22Rv1 (cell line): ENCODE measurements around the gene PAPPA2.

Experiments
- H3K27ac ChIP-seq: fragments of 450-650 bp; 2 replicates; pipeline ENCODE4 v1.5.1; 2017
- CTCF ChIP-seq: fragments of 450-650 bp; IDR thresholded peaks from 2 replicates; pipeline ENCODE4 v1.5.1; 2017; ENCODE audit warnings: mild to moderate bottlenecking
- ZFX ChIP-seq: fragments of 450-650 bp; IDR thresholded peaks from 2 replicates; pipeline ENCODE4 v1.6.1; 2017; ENCODE audit warnings: antibody characterized with exemption, borderline replicate concordance

Gene PAPPA2

GRCh38 chr1:176778056-176778455 is 315.1 kb downstream of the PAPPA2 start:
- no peak overlapping the region for H3K27ac ChIP-seq
- no peak for TF ChIP-seq CTCF
- no peak for TF ChIP-seq ZFX

GRCh38 chr1:176779992-176780328 is 317.0 kb downstream of the PAPPA2 start:
- H3K27ac ChIP-seq: no peak overlapping the region
- TF ChIP-seq ZFX: no peak
- TF ChIP-seq CTCF: no peak

- TF ChIP-seq CTCF (no peak), ZFX (no peak)
- no peak overlapping the region for H3K27ac ChIP-seq
Observed at GRCh38 chr1:176783309-176783708, 320.3 kb downstream of the PAPPA2 start.

GRCh38 chr1:176785056-176785455 is 322.1 kb downstream of the PAPPA2 start:
- H3K27ac ChIP-seq: no peak overlapping the region
- TF ChIP-seq ZFX (no peak), CTCF (no peak)

- TF ChIP-seq ZFX: no peak
- TF ChIP-seq CTCF: no peak
- H3K27ac ChIP-seq: no peak overlapping the region
Observed at GRCh38 chr1:176785791-176786190, 322.8 kb downstream of the PAPPA2 start.

- H3K27ac ChIP-seq: no peak overlapping the region
- no peak for TF ChIP-seq ZFX
- no peak for TF ChIP-seq CTCF
Observed at GRCh38 chr1:176786274-176786673, 323.3 kb downstream of the PAPPA2 start.

GRCh38 chr1:176789571-176790090 is 326.7 kb downstream of the PAPPA2 start:
- TF ChIP-seq CTCF (no peak), ZFX (no peak)
- H3K27ac ChIP-seq: no peak overlapping the region
